ENCODE results near the gene TXLNA. TPM values are rescaled to one million over a fixed set of nuclear protein-coding genes. Genes with fewer than 3 reads are reported as not detected.
"Not testable (repeated sequence)": the region's sequence is repeated elsewhere in the genome, so short reads cannot be mapped to it uniquely, and the experiment has no call there.

The TXLNA gene
- total RNA-seq, 4 donors from 2014 or later = 41.9 to 80.8 (median 49.0) TPM

DNA sequence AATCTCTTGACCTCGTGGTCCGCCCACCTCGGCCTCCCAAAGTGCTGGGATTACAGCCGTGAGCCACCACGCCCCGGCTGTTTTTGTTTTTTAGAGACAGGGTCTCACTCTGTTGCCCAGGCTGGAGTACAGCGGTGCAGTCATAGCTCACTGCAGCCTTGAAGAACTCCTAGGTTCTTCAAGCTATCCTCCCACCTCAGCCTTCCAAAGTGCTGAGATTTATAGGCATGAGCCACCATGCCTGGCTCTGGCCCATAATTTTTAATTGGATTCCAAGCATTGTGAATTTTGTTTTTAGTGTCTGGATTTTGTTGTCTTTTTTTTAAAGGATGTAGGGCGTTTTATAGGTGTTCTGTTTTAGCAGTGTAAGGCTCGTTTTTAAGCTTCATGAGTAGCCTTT, 28.6 kb upstream of the TXLNA start:
- ATAC-seq (ENCODE audit: low FRiP score) (no peak), DNase-seq (ENCODE audit: low spot score) (no peak)
- TF ChIP-seq, protein P1, sequence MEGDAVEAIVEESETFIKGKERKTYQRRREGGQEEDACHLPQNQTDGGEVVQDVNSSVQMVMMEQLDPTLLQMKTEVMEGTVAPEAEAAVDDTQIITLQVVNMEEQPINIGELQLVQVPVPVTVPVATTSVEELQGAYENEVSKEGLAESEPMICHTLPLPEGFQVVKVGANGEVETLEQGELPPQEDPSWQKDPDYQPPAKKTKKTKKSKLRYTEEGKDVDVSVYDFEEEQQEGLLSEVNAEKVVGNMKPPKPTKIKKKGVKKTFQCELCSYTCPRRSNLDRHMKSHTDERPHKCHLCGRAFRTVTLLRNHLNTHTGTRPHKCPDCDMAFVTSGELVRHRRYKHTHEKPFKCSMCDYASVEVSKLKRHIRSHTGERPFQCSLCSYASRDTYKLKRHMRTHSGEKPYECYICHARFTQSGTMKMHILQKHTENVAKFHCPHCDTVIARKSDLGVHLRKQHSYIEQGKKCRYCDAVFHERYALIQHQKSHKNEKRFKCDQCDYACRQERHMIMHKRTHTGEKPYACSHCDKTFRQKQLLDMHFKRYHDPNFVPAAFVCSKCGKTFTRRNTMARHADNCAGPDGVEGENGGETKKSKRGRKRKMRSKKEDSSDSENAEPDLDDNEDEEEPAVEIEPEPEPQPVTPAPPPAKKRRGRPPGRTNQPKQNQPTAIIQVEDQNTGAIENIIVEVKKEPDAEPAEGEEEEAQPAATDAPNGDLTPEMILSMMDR (IDR thresholded peaks at IDR 0.05) = no peak

GRCh38 chr1:32151319-32151787, 28.1 kb upstream of the TXLNA start:
- ATAC-seq (ENCODE audit: low FRiP score) = peak; percentile 57

GRCh38 chr1:32159189-32159588, 20.3 kb upstream of the TXLNA start:
- DNase-seq (ENCODE audit: low spot score) = no peak
- ATAC-seq (ENCODE audit: low FRiP score) = no peak
- TF ChIP-seq, protein P1 (IDR thresholded peaks at IDR 0.05) = no peak

More at GRCh38 chr1:32151319-32151787, 28.1 kb upstream of the TXLNA start:
- DNase-seq (ENCODE audit: low spot score) = no peak
- TF ChIP-seq, protein P1 (IDR thresholded peaks at IDR 0.05) = no peak

GRCh38 chr1:32163405-32163804, 16.1 kb upstream of the TXLNA start:
- DNase-seq (ENCODE audit: low spot score) = no peak
- no peak for ATAC-seq (ENCODE audit: low FRiP score)
- TF ChIP-seq, protein P1 (IDR thresholded peaks at IDR 0.05) = no peak

DNA sequence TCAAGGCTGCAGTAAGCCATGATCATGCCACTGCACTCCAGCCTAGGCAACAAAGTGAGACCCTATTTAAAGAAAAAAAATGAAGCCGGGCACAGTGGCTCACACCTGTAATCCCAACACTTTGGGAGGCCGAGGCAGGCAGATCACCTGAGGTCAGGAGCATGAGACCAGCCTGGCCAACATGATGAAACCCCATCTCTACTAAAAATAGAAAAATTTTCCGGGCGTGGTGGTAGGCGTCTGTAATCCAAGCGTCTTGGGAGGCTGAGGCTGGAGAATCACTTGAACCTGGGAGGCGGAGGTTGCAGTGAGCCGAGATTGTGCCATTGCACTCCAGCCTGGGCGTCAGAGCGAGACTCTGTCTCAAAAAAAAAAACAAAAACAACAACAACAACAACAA, 13.8 kb upstream of the TXLNA start:
- not testable (repeated sequence) for DNase-seq (ENCODE audit: low spot score); ATAC-seq (ENCODE audit: low FRiP score)

- DNase-seq (ENCODE audit: low spot score) (no peak), ATAC-seq (ENCODE audit: low FRiP score) (no peak)
- TF ChIP-seq, protein P1 (IDR thresholded peaks at IDR 0.05) = no peak
Observed at GRCh38 chr1:32170991-32171390, 8.5 kb upstream of the TXLNA start.

GRCh38 chr1:32172621-32173245, 6.7 kb upstream of the TXLNA start:
- ATAC-seq (ENCODE audit: low FRiP score) = no peak
- no peak for DNase-seq (ENCODE audit: low spot score)
- TF ChIP-seq, protein P1 (IDR thresholded peaks at IDR 0.05) = no peak

Data from omental fat pad (tissue), 4 donors.